Gastroesophageal sphincter (tissue), 4 donors: ENCODE measurements around the gene SEPTIN1. TPM values are rescaled to one million over a fixed set of nuclear protein-coding genes. Genes with fewer than 3 reads are reported as not detected.

Source experiments
- ATAC-seq: fragments of 150-250 bp; one replicate; pipeline ENCODE4 v1.9.1; 2016; ENCODE audit warnings: mild to moderate bottlenecking, moderate library complexity
- H3K27ac ChIP-seq, 4 donors: fragments of 200-600 bp; sonication (generic) in 3 of 4; 1 replicate in 3 of 4; 2 replicates in 1 of 4; pipeline ENCODE4 v1.5.1; 2016 to 2019
- H3K27me3 ChIP-seq: fragments of 200-600 bp; sonication (generic); one replicate; pipeline ENCODE4 v1.5.1; 2019
- H3K36me3 ChIP-seq, 2 donors: fragments of 200-600 bp; sonication (generic); one replicate each; pipeline ENCODE4 v1.5.1; 2019; ENCODE audit warnings: control low read depth in 1 of 2
- H3K4me1 ChIP-seq, 3 donors: fragments of 200-600 bp; sonication (generic); 1 replicate in 2 of 3; 2 replicates in 1 of 3; pipeline ENCODE4 v1.5.1; 2016 to 2019; ENCODE audit warnings: control low read depth in 2 of 3
- H3K4me3 ChIP-seq, 2 donors: fragments of 200-600 bp; sonication (generic); one replicate each; pipeline ENCODE4 v1.5.1; 2019; ENCODE audit warnings: mild to moderate bottlenecking in 1 of 2, moderate library complexity in 1 of 2
- H3K9me3 ChIP-seq, 3 donors: fragments of 200-600 bp; sonication (generic); one replicate each; pipeline ENCODE4 v1.5.1; 2017 to 2019; ENCODE audit warnings: control low read depth in 2 of 3
- EP300 ChIP-seq: sonication (generic); formaldehyde crosslinking; IDR thresholded peaks from one replicate; pipeline ENCODE4 v1.6.1; 2017; ENCODE audit warnings: antibody characterized with exemption, mild to moderate bottlenecking
- POLR2A ChIP-seq, 2 donors: fragments of 450-650 bp; IDR thresholded peaks; one replicate each; pipeline ENCODE4 v1.6.1; 2017; ENCODE audit warnings: antibody characterized with exemption in 2 of 2, mild to moderate bottlenecking in 2 of 2, moderate library complexity in 1 of 2
- POLR2AphosphoS5 ChIP-seq: sonication (generic); formaldehyde crosslinking; IDR thresholded peaks from one replicate; pipeline ENCODE4 v1.6.1; 2017; ENCODE audit warnings: antibody characterized with exemption
- WGBS, 2 donors: methylation state at CpG; one replicate each; pipeline ENCODE4 v1.1.5; 2018; ENCODE audit warnings: low coverage in 1 of 2; 5-methylcytosine and 5-hydroxymethylcytosine counted together
- total RNA-seq, 4 donors: library from RNA; depleted of rRNA; stranded (reverse); fragments of >200 nt; gene quantifications; one replicate each; pipeline ENCODE4 v1.1.0, GENCODE V29; 2016
- TF ChIP-seq, protein P1 (sequence below), 4 experiments: fragments of 200-600 bp in 2 of 4; fragments of 450-650 bp in 2 of 4; sonication (generic) in 1 of 4; IDR thresholded peaks; one replicate each; pipeline ENCODE4 v1.5.1; 2017 to 2019; ENCODE audit warnings: antibody characterized with exemption in 4 of 4, mild to moderate bottlenecking in 2 of 4, moderate library complexity in 2 of 4

The SEPTIN1 gene
- total RNA-seq, 4 donors from 2014 or later, result 0.59 to 2.2 (median 1.2) TPM

DNA sequence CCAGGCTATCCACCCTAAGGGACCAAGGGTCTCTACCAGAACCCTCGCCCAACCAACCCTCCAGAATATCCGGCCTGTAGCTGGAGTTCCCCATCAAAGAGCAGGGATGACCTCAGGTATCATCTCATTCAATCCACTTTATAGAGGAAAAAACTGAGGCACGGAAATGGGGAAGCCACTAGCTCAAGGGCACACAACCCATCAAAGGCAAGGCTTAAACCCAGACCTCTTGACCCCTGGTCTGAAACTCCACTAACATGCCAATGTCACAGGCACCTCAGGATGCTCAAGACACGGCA, 13.6 kb downstream of the SEPTIN1 start:
- Histone ChIP-seq H3K27me3 (no peaks in the 10 kb centered on the region), H3K9me3 (no peaks in the 10 kb centered on the region), H3K27ac (peak overlapping the region in 3 of 4 donors; percentile 86 to 97 (median 93)), H3K4me3 (peak overlapping the region; percentile 92 to 97), H3K4me1 (peaks cover 0 to 58% (median 21%) of the 10 kb centered on the region in 3 donors), H3K36me3 (peaks cover 0 to 27% of the 10 kb centered on the region in 2 donors)
- WGBS, 2 donors, result 0% methylated on average over 1 of the region's 4 CpGs
- ATAC-seq, result no peak
- no peak for TF ChIP-seq POLR2A (IDR thresholded peaks at IDR 0.05)

- H3K36me3 ChIP-seq, result peaks cover 0 to 32% of the 10 kb centered on the region in 2 donors
- H3K9me3 ChIP-seq, result no peaks in the 10 kb centered on the region
- TF ChIP-seq POLR2AphosphoS5 (no peak), EP300 (no peak), POLR2A (IDR thresholded peaks at IDR 0.05) (no peak)
- TF ChIP-seq, protein P1, sequence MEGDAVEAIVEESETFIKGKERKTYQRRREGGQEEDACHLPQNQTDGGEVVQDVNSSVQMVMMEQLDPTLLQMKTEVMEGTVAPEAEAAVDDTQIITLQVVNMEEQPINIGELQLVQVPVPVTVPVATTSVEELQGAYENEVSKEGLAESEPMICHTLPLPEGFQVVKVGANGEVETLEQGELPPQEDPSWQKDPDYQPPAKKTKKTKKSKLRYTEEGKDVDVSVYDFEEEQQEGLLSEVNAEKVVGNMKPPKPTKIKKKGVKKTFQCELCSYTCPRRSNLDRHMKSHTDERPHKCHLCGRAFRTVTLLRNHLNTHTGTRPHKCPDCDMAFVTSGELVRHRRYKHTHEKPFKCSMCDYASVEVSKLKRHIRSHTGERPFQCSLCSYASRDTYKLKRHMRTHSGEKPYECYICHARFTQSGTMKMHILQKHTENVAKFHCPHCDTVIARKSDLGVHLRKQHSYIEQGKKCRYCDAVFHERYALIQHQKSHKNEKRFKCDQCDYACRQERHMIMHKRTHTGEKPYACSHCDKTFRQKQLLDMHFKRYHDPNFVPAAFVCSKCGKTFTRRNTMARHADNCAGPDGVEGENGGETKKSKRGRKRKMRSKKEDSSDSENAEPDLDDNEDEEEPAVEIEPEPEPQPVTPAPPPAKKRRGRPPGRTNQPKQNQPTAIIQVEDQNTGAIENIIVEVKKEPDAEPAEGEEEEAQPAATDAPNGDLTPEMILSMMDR (IDR thresholded peaks at IDR 0.05), result no peak
- H3K4me1 ChIP-seq, result peaks cover 0 to 58% (median 21%) of the 10 kb centered on the region in 3 donors
- WGBS, 2 donors, result 0 to 4% methylated on average over 6 to 7 of the region's 8 CpGs
- H3K27ac ChIP-seq, result peak overlapping the region in 3 of 4 donors; percentile 86 to 97 (median 93)
- ATAC-seq, result no peak
- H3K4me3 ChIP-seq, result peak overlapping the region; percentile 92 to 97
- no peaks in the 10 kb centered on the region for H3K27me3 ChIP-seq
Measured at GRCh38 chr16:30368122-30368791, 14.1 kb downstream of the SEPTIN1 start.

GRCh38 chr16:30367349-30368009, 14.9 kb downstream of the SEPTIN1 start:
- WGBS, 2 donors, result 49 to 51% methylated on average over 9 of the region's 10 CpGs
- peaks cover 0 to 58% (median 21%) of the 10 kb centered on the region in 3 donors for H3K4me1 ChIP-seq
- peak overlapping the region in 3 of 4 donors; percentile 86 to 97 (median 93) for H3K27ac ChIP-seq
- peaks cover 0 to 40% of the 10 kb centered on the region in 2 donors for H3K36me3 ChIP-seq
- no peak for ATAC-seq
- H3K27me3 ChIP-seq, result no peaks in the 10 kb centered on the region
- H3K4me3 ChIP-seq, result peak overlapping the region; percentile 92 to 97
- TF ChIP-seq POLR2AphosphoS5 (no peak), EP300 (no peak), POLR2A (IDR thresholded peaks at IDR 0.05) (no peak)
- TF ChIP-seq, protein P1 (IDR thresholded peaks at IDR 0.05), result no peak
- H3K9me3 ChIP-seq, result no peaks in the 10 kb centered on the region

- 63 to 82% methylated on average over 1 to 4 of the region's 4 CpGs for WGBS, 2 donors
- ATAC-seq, result no peak
- H3K9me3 ChIP-seq, result no peaks in the 10 kb centered on the region
- TF ChIP-seq EP300 (no peak), POLR2A (IDR thresholded peaks at IDR 0.05) (no peak), POLR2AphosphoS5 (no peak)
- TF ChIP-seq, protein P1 (IDR thresholded peaks at IDR 0.05), result no peak
- H3K27me3 ChIP-seq, result no peaks in the 10 kb centered on the region
- no peak overlapping the region for H3K4me3 ChIP-seq
- H3K36me3 ChIP-seq, result peaks cover 0 to 49% of the 10 kb centered on the region in 2 donors
- H3K4me1 ChIP-seq, result peaks cover 0 to 57% (median 21%) of the 10 kb centered on the region in 3 donors
- H3K27ac ChIP-seq, result no peak overlapping the region
Measured at GRCh38 chr16:30366511-30366910, 15.8 kb downstream of the SEPTIN1 start.

DNA sequence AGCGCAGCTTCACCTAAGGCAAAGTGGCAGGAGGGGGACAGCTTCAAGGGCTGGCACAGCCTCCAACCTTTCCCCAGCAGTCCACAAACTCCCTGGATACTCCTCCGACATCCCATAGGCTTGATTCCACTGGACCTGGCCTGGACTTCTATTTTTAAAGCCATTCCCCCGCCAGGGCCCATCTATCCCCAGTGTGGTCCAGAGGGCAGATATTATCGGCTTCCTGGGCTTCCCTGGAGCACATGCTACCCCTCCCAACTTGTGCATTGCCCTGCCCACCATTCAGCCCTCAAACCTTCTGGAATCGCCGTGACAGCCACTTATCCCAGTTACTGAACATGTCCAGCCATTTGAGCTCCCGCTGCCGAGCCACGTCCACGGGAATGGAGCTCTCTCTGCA, 17.2 kb downstream of the SEPTIN1 start:
- Histone ChIP-seq H3K36me3 (peaks cover 0 to 62% of the 10 kb centered on the region in 2 donors), H3K9me3 (no peaks in the 10 kb centered on the region), H3K27ac (no peak overlapping the region), H3K27me3 (no peaks in the 10 kb centered on the region), H3K4me3 (no peak overlapping the region), H3K4me1 (peaks cover 0 to 51% (median 16%) of the 10 kb centered on the region in 3 donors)
- TF ChIP-seq, protein P1 (IDR thresholded peaks at IDR 0.05), result no peak
- no peak for TF ChIP-seq EP300
- no peak for TF ChIP-seq POLR2AphosphoS5
- TF ChIP-seq POLR2A (IDR thresholded peaks at IDR 0.05), result no peak
- 64% methylated on average over 4 of the region's 10 CpGs; no CpG with 5 or more reads in 1 of the 2 donors for WGBS, 2 donors
- ATAC-seq, result no peak
